OCI-M2 (cell line): ENCODE data around the gene PCYT2.

Source experiments
- DNase-seq: peaks from one replicate; lab custom pipeline; 2025; ENCODE audit not compliant: unreplicated experiment; lab: John Stamatoyannopoulos, UW

The PCYT2 gene

DNA sequence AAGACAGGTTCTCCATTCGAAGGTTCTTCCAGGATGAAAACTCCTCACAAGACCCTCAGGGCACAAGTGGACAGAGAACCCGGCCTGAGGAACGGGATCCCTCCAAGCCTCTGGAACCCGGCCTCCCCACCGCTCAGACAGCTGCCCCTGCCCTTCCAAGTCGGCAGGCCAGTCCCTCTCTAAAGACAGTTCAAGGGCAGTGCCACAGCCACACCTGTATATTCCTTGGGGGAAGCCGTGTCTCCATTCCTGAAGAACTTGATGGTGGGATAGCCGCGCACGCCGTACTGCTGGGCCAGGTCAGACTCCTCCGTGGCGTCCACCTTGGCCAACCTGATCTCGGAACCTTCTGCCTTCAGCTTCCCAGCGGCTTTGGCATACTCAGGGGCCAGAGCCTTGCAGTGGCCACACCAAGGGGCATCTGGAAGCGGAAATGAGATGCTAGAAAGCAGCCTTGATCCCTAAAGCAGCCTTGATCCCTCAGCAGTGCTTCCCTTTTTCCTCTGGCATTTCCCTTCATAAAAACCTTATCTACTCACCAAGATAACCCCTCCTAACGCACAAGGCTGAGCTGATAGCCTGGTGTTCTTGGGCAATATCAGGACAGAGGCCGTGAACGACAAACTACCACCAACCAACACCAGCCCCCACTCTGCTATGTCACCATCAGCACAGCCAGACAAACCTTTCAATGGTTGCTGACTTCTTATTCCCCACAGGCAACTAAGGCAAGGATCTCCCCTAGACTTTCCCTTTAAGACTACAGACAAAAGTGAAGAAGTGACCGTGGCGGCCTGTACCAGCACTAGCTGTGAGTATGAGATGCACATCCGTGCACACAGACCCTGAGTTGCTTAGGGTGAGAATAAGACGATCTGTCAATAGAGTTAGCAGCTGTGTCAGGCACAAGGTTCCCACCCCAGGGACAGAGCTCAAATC, 52.0 kb downstream of the PCYT2 start:
- DNase-seq, result no peak

GRCh38 chr17:81858170-81858966, 52.8 kb downstream of the PCYT2 start:
- DNase-seq, result no peak

DNA sequence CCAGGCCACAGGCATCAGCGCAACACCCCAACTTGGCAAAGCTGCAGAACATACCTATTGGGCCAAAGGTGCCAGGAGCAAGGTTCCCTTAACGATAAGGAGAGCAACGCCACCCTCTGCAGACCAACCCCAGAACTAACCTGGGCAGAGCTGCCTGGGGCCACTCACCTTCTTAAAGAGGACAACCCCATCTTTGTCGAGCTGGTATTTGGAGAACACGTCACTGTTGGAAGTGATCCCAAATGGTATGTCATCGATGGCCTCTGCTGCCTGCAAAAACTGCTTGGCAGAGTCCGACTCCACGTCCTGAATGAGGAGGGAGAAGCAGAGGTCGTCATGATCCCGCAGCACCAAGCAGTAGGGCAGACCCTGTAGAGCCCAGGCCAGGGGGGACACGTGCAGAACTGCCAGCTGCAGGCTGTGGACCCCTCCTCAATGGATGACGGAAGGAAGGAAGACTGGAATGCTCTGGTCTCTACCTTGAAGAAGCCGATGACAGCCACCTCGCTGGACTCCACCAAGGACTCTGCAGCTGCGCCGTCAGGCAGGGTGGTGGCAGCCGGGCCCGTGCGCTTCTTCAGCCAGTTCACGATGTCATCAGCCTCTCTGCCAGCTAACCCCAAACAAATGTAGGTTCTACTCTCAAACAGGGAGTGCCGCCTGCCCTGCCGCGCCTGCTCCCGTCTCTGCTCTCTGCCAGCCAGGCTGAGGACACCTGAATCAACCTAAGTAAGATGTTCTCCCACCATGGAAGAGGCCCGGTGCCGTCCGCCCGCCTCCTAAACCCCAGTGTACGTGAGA, 56.0 kb downstream of the PCYT2 start:
- no peak for DNase-seq

- no peak for DNase-seq
Measured at GRCh38 chr17:81852237-81852636, 59.0 kb downstream of the PCYT2 start.

DNA sequence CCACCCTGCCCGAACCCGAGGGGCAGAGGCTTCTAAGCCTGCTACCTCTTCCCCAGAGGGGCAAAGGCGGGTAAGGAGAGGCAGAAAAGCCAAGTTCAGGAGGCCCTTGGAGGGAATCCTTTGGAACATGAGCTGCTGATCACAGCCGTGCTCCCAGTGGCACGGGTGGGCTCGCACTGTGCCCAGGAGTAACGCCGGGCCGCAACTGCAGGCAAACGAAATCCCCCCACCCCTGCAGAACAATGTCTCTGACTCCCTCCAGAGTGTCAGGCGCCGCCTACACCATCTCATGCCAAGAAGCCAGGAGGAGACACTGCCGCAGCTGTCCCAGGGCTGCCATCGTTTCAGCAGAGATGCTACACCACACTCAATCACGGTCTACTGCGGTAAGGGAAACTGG, 59.8 kb downstream of the PCYT2 start:
- DNase-seq, result no peak
